Smooth muscle cell (in vitro differentiated cells): Measurements from ENCODE around the gene RARB. TPM values are rescaled to one million over a fixed set of nuclear protein-coding genes. Genes with fewer than 3 reads are reported as not detected.

ENCODE experiments used
- DNase-seq: peaks from one replicate; lab custom pipeline; 2025; ENCODE audit not compliant: unreplicated experiment; lab: John Stamatoyannopoulos, UW
- H2AFZ ChIP-seq: fragments of 200-600 bp; sonication (generic); 2 replicates; pipeline ENCODE4 v1.6.0; 2016; ENCODE audit warnings: antibody characterized with exemption, low read depth, mild to moderate bottlenecking
- H3F3A ChIP-seq: fragments of 200-600 bp; sonication (generic); 2 replicates; pipeline ENCODE4 v1.6.0; 2017; ENCODE audit warnings: antibody characterized with exemption, low read depth
- H3K27ac ChIP-seq: fragments of 200-600 bp; sonication (generic); 2 replicates; pipeline ENCODE4 v1.5.1; 2016; ENCODE audit warnings: low read depth, mild to moderate bottlenecking
- H3K27me3 ChIP-seq: fragments of 200-600 bp; sonication (generic); 2 replicates; pipeline ENCODE4 v1.6.1; 2016; ENCODE audit warnings: low read depth, mild to moderate bottlenecking
- H3K36me3 ChIP-seq: fragments of 200-600 bp; sonication (generic); 2 replicates; pipeline ENCODE4 v1.5.1; 2016; ENCODE audit warnings: low read depth
- H3K4me1 ChIP-seq: fragments of 200-600 bp; sonication (generic); 2 replicates; pipeline ENCODE4 v1.5.1; 2016; ENCODE audit warnings: low read depth
- H3K4me2 ChIP-seq: fragments of 200-600 bp; sonication (generic); 2 replicates; pipeline ENCODE4 v1.6.0; 2016; ENCODE audit warnings: mild to moderate bottlenecking
- H3K4me3 ChIP-seq: fragments of 200-600 bp; sonication (generic); 2 replicates; pipeline ENCODE4 v1.5.1; 2016; ENCODE audit warnings: mild to moderate bottlenecking
- H3K79me2 ChIP-seq: fragments of 200-600 bp; sonication (generic); 2 replicates; pipeline ENCODE4 v1.6.0; 2016; ENCODE audit warnings: low read depth, mild to moderate bottlenecking
- H3K9ac ChIP-seq: fragments of 200-600 bp; sonication (generic); 2 replicates; pipeline ENCODE4 v1.6.0; 2016; ENCODE audit warnings: low read depth
- H3K9me3 ChIP-seq: fragments of 200-600 bp; sonication (generic); replicated peaks from 2 replicates; pipeline ENCODE4 v1.5.1; 2016; ENCODE audit warnings: low read depth
- H4K20me1 ChIP-seq: fragments of 200-600 bp; sonication (generic); 2 replicates; pipeline ENCODE4 v1.6.0; 2016; ENCODE audit warnings: low read depth
- CTCF ChIP-seq: fragments of 200-600 bp; sonication (generic); IDR thresholded peaks from 2 replicates; pipeline ENCODE4 v1.5.1; 2017; ENCODE audit warnings: borderline replicate concordance, mild to moderate bottlenecking, antibody characterized with exemption; ENCODE audit not compliant: insufficient read depth, poor library complexity, severe bottlenecking
- WGBS: methylation state at CpG from one replicate; pipeline ENCODE4 v1.1.7; 2016; ENCODE audit warnings: low lambda C conversion rate; 5-methylcytosine and 5-hydroxymethylcytosine counted together
- polyA plus RNA-seq: library from polyadenylated mRNA; unstranded; fragments of >200 nt; fragmentation: Nextera tagmentation; extraction: Ambion mirVana; gene quantifications from 2 replicates; pipeline ENCODE4 v1.2.1, GENCODE V29; 2016
- total RNA-seq: library from RNA; depleted of rRNA; stranded (reverse); fragments of >200 nt; gene quantifications from 2 replicates; pipeline ENCODE4 v1.2.3, GENCODE V29; 2014

Gene RARB
- total and polyA plus RNA-seq, 2 experiments from 2014 or later: 88.1 to 106 TPM

GRCh38 chr3:25455441-25456132, 27.5 kb downstream of the RARB start:
- Histone ChIP-seq H3K4me2 (peak overlapping the region; percentile 72), H3K27me3 (no peaks in the 10 kb centered on the region), H3K9ac (peak overlapping the region; percentile 35), H3K4me3 (no peak overlapping the region), H3K4me1 (peaks cover 35% of the 10 kb centered on the region), H3K27ac (peak overlapping the region; percentile 76), H3F3A (peaks cover 25% of the 10 kb centered on the region), H3K79me2 (peaks cover 69% of the 10 kb centered on the region), H4K20me1 (peaks cover 3% of the 10 kb centered on the region), H3K9me3 (no peaks in the 10 kb centered on the region), H3K36me3 (no peaks in the 10 kb centered on the region), H2AFZ (no peak overlapping the region)
- TF ChIP-seq CTCF: no peak
- WGBS: 18% methylated on average over 8 of the region's 8 CpGs
- no peak for DNase-seq

- Histone ChIP-seq H3K9ac (no peak overlapping the region), H4K20me1 (peaks cover 3% of the 10 kb centered on the region), H3K79me2 (peaks cover 55% of the 10 kb centered on the region), H3K4me1 (peaks cover 35% of the 10 kb centered on the region), H3F3A (peaks cover 28% of the 10 kb centered on the region), H3K4me2 (peak overlapping the region; percentile 63), H3K27me3 (no peaks in the 10 kb centered on the region), H3K36me3 (no peaks in the 10 kb centered on the region), H3K9me3 (no peaks in the 10 kb centered on the region), H3K4me3 (no peak overlapping the region), H3K27ac (peak overlapping the region; percentile 85), H2AFZ (no peak overlapping the region)
- 73% methylated on average over 7 of the region's 7 CpGs for WGBS
- no peak for DNase-seq
- no peak for TF ChIP-seq CTCF
Observed at GRCh38 chr3:25456723-25457670, 28.9 kb downstream of the RARB start.

GRCh38 chr3:25457671-25458419, 29.8 kb downstream of the RARB start:
- H3K9ac ChIP-seq: no peak overlapping the region
- WGBS: 36% methylated on average over 7 of the region's 7 CpGs
- no peak for TF ChIP-seq CTCF
- H3K4me2 ChIP-seq: peak overlapping the region; percentile 63
- H3F3A ChIP-seq: peaks cover 31% of the 10 kb centered on the region
- H3K36me3 ChIP-seq: no peaks in the 10 kb centered on the region
- peaks cover 35% of the 10 kb centered on the region for H3K4me1 ChIP-seq
- H2AFZ ChIP-seq: no peak overlapping the region
- no peaks in the 10 kb centered on the region for H3K27me3 ChIP-seq
- H3K27ac ChIP-seq: peak overlapping the region; percentile 85
- H4K20me1 ChIP-seq: no peaks in the 10 kb centered on the region
- no peak overlapping the region for H3K4me3 ChIP-seq
- peaks cover 53% of the 10 kb centered on the region for H3K79me2 ChIP-seq
- no peaks in the 10 kb centered on the region for H3K9me3 ChIP-seq
- no peak for DNase-seq
